Sigmoid colon (tissue), 4 donors: ENCODE results near the gene POU6F2.

Experiments used
- CTCF ChIP-seq, 4 experiments: fragments of 450-650 bp in 3 of 4; fragments of 200-600 bp in 1 of 4; IDR thresholded peaks; one replicate each; pipeline ENCODE4 v1.5.1; 2016 to 2019; ENCODE audit warnings: antibody characterized with exemption in 4 of 4, mild to moderate bottlenecking in 3 of 4, moderate library complexity in 2 of 4
- EP300 ChIP-seq, 4 donors: sonication (generic); formaldehyde crosslinking; IDR thresholded peaks; one replicate each; pipeline ENCODE4 v1.6.1; 2017; ENCODE audit warnings: antibody characterized with exemption in 4 of 4
- POLR2A ChIP-seq, 2 donors: fragments of 450-650 bp; IDR thresholded peaks; one replicate each; pipeline ENCODE4 v1.6.1; 2016; ENCODE audit warnings: antibody characterized with exemption in 2 of 2, mild to moderate bottlenecking in 2 of 2, moderate library complexity in 2 of 2
- POLR2AphosphoS5 ChIP-seq, 4 donors: sonication (generic); formaldehyde crosslinking; IDR thresholded peaks; one replicate each; pipeline ENCODE4 v1.6.1; 2017; ENCODE audit warnings: antibody characterized with exemption in 4 of 4

GRCh38 chr7:39127058-39127457 lies 149.3 kb downstream of the POU6F2 start:
- TF ChIP-seq POLR2AphosphoS5 (IDR thresholded peaks at IDR 0.05), result no peak
- no peak for TF ChIP-seq CTCF (IDR thresholded peaks at IDR 0.05)
- no peak for TF ChIP-seq EP300 (IDR thresholded peaks at IDR 0.05)
- no peak for TF ChIP-seq POLR2A (IDR thresholded peaks at IDR 0.05)
